K562 (cell line): Measurements from ENCODE around the gene HIVEP2. TPM values are rescaled to one million over a fixed set of nuclear protein-coding genes. Genes with fewer than 3 reads are reported as not detected.
A peak's percentile ranks its signal among the peaks of the same experiment; 100 is the strongest.

ENCODE experiments used
- ATAC-seq: fragments of 200-7000 bp; cut with Tn5 transposase; 3 replicates; pipeline ENCODE4 v1.9.1; 2020; ENCODE audit warnings: moderate library complexity
- BruUV-seq: library from RNA; stranded (reverse); fragments of 400-500 nt; replicated peaks from 2 replicates; lab custom pipeline; 2021; lab: Mats Ljungman, UMichigan
- CTCF ChIA-PET: fragments of 300-600 bp; formaldehyde crosslinking; extraction: SDS; loops from one replicate; lab custom pipeline; 2021; ENCODE audit warnings: low intra/inter-chr PET ratio; lab: Yijun Ruan, JAX
- POLR2A ChIA-PET: fragments of 300-600, 350-650 bp; sonication (Branson Sonifier 250); formaldehyde crosslinking; extraction: SDS; loops from one replicate; lab custom pipeline; 2021; ENCODE audit warnings: antibody characterized with exemption, inconsistent platforms; lab: Yijun Ruan, JAX
- DNase-seq, 4 experiments: peaks; one replicate each; pipeline versions ENCODE4 v3.0.0 to v3.0.0-alpha.2; 2011 to 2018; ENCODE audit warnings: low spot score in 3 of 4, mixed read lengths in 3 of 4; ENCODE audit errors: extremely low read depth in 1 of 4
- FAIRE-seq: peaks from 2 replicates; lab custom pipeline; 2011; peaks lifted over from hg19 to GRCh38; lab: Jason Lieb, UNC
- H2AFZ ChIP-seq: 2 replicates; pipeline ENCODE4 v1.6.0; 2011; ENCODE audit warnings: low read depth, low read length, control low read depth, inconsistent platforms
- H3K27ac ChIP-seq: fragments of 200-600 bp; 3 replicates; pipeline ENCODE4 v1.8.0; 2011; ENCODE audit warnings: low read depth, mild to moderate bottlenecking, control low read depth, inconsistent platforms, low read length, moderate library complexity, mixed read lengths; ENCODE audit errors: extremely low read depth
- H3K27me3 ChIP-seq, 2 experiments: fragments of 300-600 bp in 1 of 2; 2 replicates in 1 of 2; 3 replicates in 1 of 2; pipeline versions ENCODE4 v1.6.0 to v1.8.0; 2011; ENCODE audit warnings: inconsistent platforms in 2 of 2, low read length in 2 of 2, mild to moderate bottlenecking in 1 of 2, mixed read lengths in 1 of 2, moderate library complexity in 1 of 2; ENCODE audit not compliant: control insufficient read depth in 2 of 2, insufficient read depth in 2 of 2
- H3K36me3 ChIP-seq: fragments of 300-600 bp; 3 replicates; pipeline ENCODE4 v1.8.0; 2011; ENCODE audit warnings: mild to moderate bottlenecking, low read length, inconsistent platforms; ENCODE audit not compliant: control insufficient read depth, insufficient read depth
- H3K4me1 ChIP-seq, 2 experiments: fragments of 200-600 bp in 1 of 2; replicated peaks in 1 of 2; 2 replicates in 1 of 2; 3 replicates in 1 of 2; pipeline versions ENCODE4 v1.5.1 to v1.8.0; 2011; ENCODE audit warnings: inconsistent platforms in 2 of 2, low read length in 2 of 2, mild to moderate bottlenecking in 1 of 2, mixed read lengths in 1 of 2, moderate library complexity in 1 of 2; ENCODE audit not compliant: control insufficient read depth in 2 of 2, insufficient read depth in 2 of 2
- H3K4me2 ChIP-seq: 2 replicates; pipeline ENCODE4 v1.6.1; 2011; ENCODE audit warnings: low read length, control low read depth, inconsistent platforms, mixed read lengths; ENCODE audit not compliant: insufficient read depth
- H3K4me3 ChIP-seq: fragments of 200-600 bp; sonication (generic), shearing (Covaris generic); 2 replicates; pipeline ENCODE4 v1.5.1; 2016; ENCODE audit warnings: control low read depth, inconsistent platforms
- H3K79me2 ChIP-seq: fragments of 200-600 bp; 3 replicates; pipeline ENCODE4 v1.8.0; 2011; ENCODE audit warnings: low read length, inconsistent platforms; ENCODE audit not compliant: control insufficient read depth, insufficient read depth
- H3K9ac ChIP-seq, 2 experiments: 2 replicates each; pipeline versions ENCODE4 v1.6.0 to v1.6.1; 2011; ENCODE audit warnings: low read depth in 2 of 2, low read length in 2 of 2, control low read depth in 1 of 2, inconsistent platforms in 1 of 2, mild to moderate bottlenecking in 1 of 2, mixed read lengths in 1 of 2; ENCODE audit not compliant: insufficient read depth in 1 of 2
- H3K9me1 ChIP-seq: one replicate; pipeline ENCODE4 v1.6.0; 2011; ENCODE audit warnings: inconsistent platforms, mild to moderate bottlenecking, low read length, moderate library complexity; ENCODE audit not compliant: control insufficient read depth, insufficient read depth
- H3K9me3 ChIP-seq: replicated peaks from 2 replicates; pipeline ENCODE4 v1.5.1; 2011; ENCODE audit warnings: low read depth, low read length, inconsistent platforms; ENCODE audit not compliant: control insufficient read depth, insufficient read depth
- H4K20me1 ChIP-seq: replicated peaks from 2 replicates; pipeline ENCODE4 v1.6.1; 2011; ENCODE audit warnings: low read length, inconsistent platforms, mixed read lengths; ENCODE audit not compliant: control insufficient read depth, insufficient read depth
- SMAD4 ChIP-seq: fragments of 250-450 bp; sonication (Bioruptor Pico); conservative IDR thresholded peaks from 2 replicates; pipeline ENCODE4 v1.8.0; 2021; ENCODE audit warnings: inconsistent platforms, mild to moderate bottlenecking, moderate library complexity
- SPI1 ChIP-seq: IDR thresholded peaks from 2 replicates; pipeline ENCODE4 v1.6.1; 2011; ENCODE audit warnings: low read depth, low read length, control low read depth, borderline replicate concordance
- ZBTB5 ChIP-seq: fragments of 450-650 bp; IDR thresholded peaks from 2 replicates; pipeline ENCODE4 v1.6.1; 2017; ENCODE audit warnings: antibody characterized with exemption
- ZNF212 ChIP-seq: fragments of 450-650 bp; formaldehyde crosslinking; IDR thresholded peaks from 2 replicates; pipeline ENCODE4 v1.4.0; 2020; ENCODE audit warnings: mild to moderate bottlenecking
- ZNF561 ChIP-seq: fragments of 450-650 bp; formaldehyde crosslinking; conservative IDR thresholded peaks from 2 replicates; pipeline ENCODE4 v1.4.0; 2020; ENCODE audit warnings: mild to moderate bottlenecking, moderate library complexity
- WGBS: fragments of 100-300 bp; shearing (Covaris generic); methylation state at CpG from one replicate; pipeline ENCODE4 v1.1.6; 2016; ENCODE audit warnings: low coverage, mixed read lengths; ENCODE audit not compliant: insufficient coverage; ENCODE audit errors: missing lambda C conversion rate; 5-methylcytosine and 5-hydroxymethylcytosine counted together
- in situ Hi-C: fragments of 300-500 bp; cut with MboI; formaldehyde crosslinking; loops from 4 replicates; pipeline ENCODE4 v1.15.0; 2018; ENCODE audit warnings: inconsistent platforms, mixed read lengths
- intact Hi-C: fragments of 100-400 bp; cut with micrococcal nuclease; formaldehyde crosslinking; loops from 2 replicates; pipeline ENCODE4 v1.14.2; 2022
- polyA plus RNA-seq, 8 experiments: library from polyadenylated mRNA; depleted of rRNA in 4 of 8; stranded (reverse) in 5 of 8; unstranded in 3 of 8; fragments of >200 nt; fragmentation: Nextera tagmentation in 2 of 8; fragmentation: Illumina TruSeq in 1 of 8; extraction: Ambion mirVana in 2 of 8; extraction: Trizol in 1 of 8; gene quantifications; 2 replicates each; pipeline versions ENCODE4 v1.2.1 to v1.2.3, GENCODE V29; 2011 to 2014; ENCODE audit warnings: inconsistent platforms in 1 of 8, missing spikeins in 1 of 8
- total RNA-seq, 7 experiments: library from RNA; depleted of rRNA in 6 of 7; stranded (reverse); fragments of >200 nt in 6 of 7; fragmentation: Illumina TruSeq in 2 of 7; extraction: Trizol in 2 of 7; gene quantifications; 2 replicates each; pipeline versions ENCODE4 v1.2.1 to v1.2.3, GENCODE V29; 2011 to 2021; ENCODE audit warnings: low replicate concordance in 1 of 7

Gene HIVEP2
- total and polyA plus RNA-seq, 9 of the 15 experiments (the other 6 are each of a cell fraction or from before 2014, with no cell fraction given) = under 0.01 to 1.2 (median 0.31) TPM

- Histone ChIP-seq H4K20me1 (no peaks in the 10 kb centered on the region), H2AFZ (no peak overlapping the region), H3K4me1 (peaks cover under 1 to 3% of the 10 kb centered on the region in 2 experiments; a peak in 2 of 5 replicates), H3K27me3 (peaks cover 6 to 10% of the 10 kb centered on the region in 2 experiments; a peak in 3 of 5 replicates), H3K9me3 (no peaks in the 10 kb centered on the region), H3K9ac (no peak overlapping the region), H3K79me2 (no peaks in the 10 kb centered on the region), H3K4me3 (no peak overlapping the region), H3K27ac (no peak overlapping the region), H3K36me3 (no peaks in the 10 kb centered on the region), H3K9me1 (no peaks in the 10 kb centered on the region), H3K4me2 (no peak overlapping the region)
- no peak for DNase-seq
- ChIA-PET POLR2A (interaction anchor here (0.6 to 0.7 kb wide), 2 partner anchors 38 to 246 kb away, joined by 3 read pairs; no protein-coding TSS in a partner anchor), CTCF (no interaction called here)
- WGBS = 0% methylated on average over 3 of the region's 3 CpGs
- FAIRE-seq = no peak
- intact Hi-C loops = no loop called here
- ATAC-seq = no peak
- in situ Hi-C loops = no loop called here
- TF ChIP-seq ZBTB5 (no peak), SPI1 (peak; percentile 55; the same call in 1 of the 2 replicates)
- BruUV-seq = no TSS peak
These were observed 7.6 kb upstream of the HIVEP2 start for GRCh38 chr6:142952614-142953013.

- H3K9me1 ChIP-seq = no peaks in the 10 kb centered on the region
- peaks cover 5 to 23% of the 10 kb centered on the region in 2 experiments; a peak in 3 of 5 replicates for H3K4me1 ChIP-seq
- BruUV-seq = no TSS peak
- H2AFZ ChIP-seq = no peak overlapping the region
- no peaks in the 10 kb centered on the region for H3K9me3 ChIP-seq
- H3K27ac ChIP-seq = no peak overlapping the region
- no peaks in the 10 kb centered on the region for H3K79me2 ChIP-seq
- H3K36me3 ChIP-seq = no peaks in the 10 kb centered on the region
- H3K4me3 ChIP-seq = no peak overlapping the region
- H3K27me3 ChIP-seq = peaks cover 24 to 28% of the 10 kb centered on the region in 2 experiments; a peak in 4 of 5 replicates
- in situ Hi-C loops = no loop called here
- FAIRE-seq = no peak
- TF ChIP-seq ZNF561 = no peak
- TF ChIP-seq ZNF212 (CRISPR knock-in tag) = no peak
- TF ChIP-seq SMAD4 (CRISPR knock-in tag) = no peak
- TF ChIP-seq, all 486 proteins: peak for 0
- Histone ChIP-seq H4K20me1 (no peaks in the 10 kb centered on the region), H3K4me2 (no peak overlapping the region), H3K9ac (no peak overlapping the region)
- CTCF ChIA-PET = no interaction called here
- ATAC-seq (no peak), DNase-seq (no peak)
- POLR2A ChIA-PET = no interaction called here
- WGBS = 0% methylated on average over 1 of the region's 1 CpG
- intact Hi-C loops = no loop called here
These were observed 5.3 kb upstream of the HIVEP2 start for GRCh38 chr6:142950291-142950690.
